Measurements from ENCODE around the gene STOX2.
A peak's percentile ranks its signal among the peaks of the same experiment; 100 is the strongest.

STOX2 gene

DNA sequence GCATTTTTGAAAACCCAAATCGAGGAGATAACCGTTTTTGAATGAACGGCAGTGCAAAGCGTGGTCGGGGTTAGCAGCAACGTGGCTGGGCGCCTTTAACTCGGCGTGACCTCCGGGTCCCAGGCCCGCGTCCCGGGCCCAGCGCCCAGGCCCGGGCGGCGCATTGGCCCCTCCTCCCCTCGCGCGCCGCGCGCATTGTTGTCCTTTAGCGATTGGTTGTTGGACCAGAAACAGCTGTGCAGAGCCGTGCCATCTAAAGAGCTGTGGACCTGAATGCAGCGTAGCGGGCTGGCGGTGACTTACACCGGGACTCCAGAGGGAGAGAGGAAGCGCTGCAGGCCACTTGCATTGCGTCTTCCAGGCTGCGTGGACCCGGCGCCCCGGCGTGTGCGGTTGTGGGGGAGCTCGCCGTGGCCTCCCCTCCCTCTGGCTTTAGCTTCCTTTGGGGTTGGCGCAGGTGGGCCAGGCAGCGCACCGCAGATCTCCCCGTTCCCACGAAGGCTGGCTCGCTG is at the start of gene STOX2:
TSS of gene STOX2 (plus strand) at position 227 of the 512 bp plus-strand sequence. CDS start 1,484 bp downstream, outside the sequence.
- DNase-seq: peak in 1 of 2 experiments; percentile 20

- no peak for DNase-seq
Measured at GRCh38 chr4:183855323-183856190, 49.5 kb upstream of the STOX2 start.

- no peak for DNase-seq
Measured at GRCh38 chr4:183857040-183857439, 48.1 kb upstream of the STOX2 start.

- no peak for DNase-seq
Measured at GRCh38 chr4:183858011-183858615, 47.0 kb upstream of the STOX2 start.

- no peak for DNase-seq
Measured at GRCh38 chr4:183860119-183860518, 45.0 kb upstream of the STOX2 start.

DNA sequence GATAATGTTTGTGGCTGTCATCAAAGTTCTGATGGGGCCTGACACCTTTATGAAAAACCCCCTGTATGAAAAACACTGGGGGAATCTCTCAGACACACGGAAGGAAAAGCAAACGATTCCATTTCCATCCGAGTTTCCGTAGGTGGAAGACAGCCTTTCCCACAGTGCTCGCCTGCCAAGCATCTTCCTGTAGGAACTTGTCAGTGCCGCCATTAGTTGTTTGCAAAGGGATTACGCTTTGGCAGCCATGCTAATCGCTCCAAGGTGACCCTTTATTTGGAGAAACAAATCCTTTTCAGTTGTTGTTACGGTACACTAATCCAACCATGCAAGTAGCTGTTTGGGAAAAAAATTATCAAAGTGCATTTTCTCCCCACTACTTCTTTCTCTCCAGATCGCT is 44.4 kb upstream of the STOX2 start:
- DNase-seq: no peak

- DNase-seq: no peak
Measured at GRCh38 chr4:183861426-183861825, 43.7 kb upstream of the STOX2 start.

DNA sequence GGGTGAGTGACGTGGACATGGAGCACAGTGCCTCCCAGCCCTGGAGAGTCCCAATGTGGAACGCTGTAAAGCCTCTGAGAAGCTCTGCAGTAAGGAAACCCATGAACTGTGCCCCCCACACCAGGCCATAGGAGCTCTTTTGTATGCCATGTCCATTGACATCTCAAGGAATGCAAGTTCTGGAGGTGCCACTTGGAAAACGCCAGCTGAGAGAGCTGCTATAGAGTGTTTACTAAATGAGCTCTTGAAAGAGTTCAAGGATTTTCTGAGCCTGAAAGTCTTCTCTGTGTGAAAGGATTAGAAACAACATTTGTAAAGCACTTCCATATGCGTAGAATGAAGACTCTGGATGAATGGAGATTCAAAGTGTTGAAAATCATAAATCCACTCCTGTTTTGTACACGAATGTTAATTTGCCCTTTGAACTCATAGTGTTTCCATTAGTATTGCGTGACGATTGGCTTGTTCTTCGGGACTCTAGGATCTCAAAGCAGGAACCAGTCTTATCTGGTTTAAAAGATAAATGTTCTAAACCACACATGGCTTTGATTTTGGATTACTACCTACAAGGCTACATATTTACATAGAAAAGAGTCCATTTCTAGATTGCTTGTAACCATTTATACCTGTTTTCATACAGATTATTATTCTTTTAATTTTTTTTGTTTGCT is 41.8 kb upstream of the STOX2 start:
- no peak for DNase-seq

DNA sequence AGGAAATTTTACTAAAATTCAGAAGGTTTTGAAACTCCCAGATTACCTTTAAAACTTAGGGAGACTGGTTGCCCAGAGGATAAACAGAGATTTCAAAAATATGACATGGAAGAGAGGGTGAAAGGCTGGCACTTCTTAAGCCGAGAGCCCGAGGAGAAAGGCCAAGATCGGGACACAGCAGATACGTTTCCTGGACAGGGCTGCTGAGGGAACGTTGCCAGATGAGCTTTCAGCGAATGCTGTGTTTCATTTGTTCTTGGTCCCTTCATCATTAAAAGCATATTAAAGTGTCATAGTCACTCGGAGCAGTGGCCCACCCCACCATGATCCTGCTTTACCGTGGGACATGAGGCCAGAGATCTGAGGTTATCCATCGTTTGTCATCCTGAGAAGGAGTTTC is 37.9 kb upstream of the STOX2 start:
- DNase-seq: no peak

DNA sequence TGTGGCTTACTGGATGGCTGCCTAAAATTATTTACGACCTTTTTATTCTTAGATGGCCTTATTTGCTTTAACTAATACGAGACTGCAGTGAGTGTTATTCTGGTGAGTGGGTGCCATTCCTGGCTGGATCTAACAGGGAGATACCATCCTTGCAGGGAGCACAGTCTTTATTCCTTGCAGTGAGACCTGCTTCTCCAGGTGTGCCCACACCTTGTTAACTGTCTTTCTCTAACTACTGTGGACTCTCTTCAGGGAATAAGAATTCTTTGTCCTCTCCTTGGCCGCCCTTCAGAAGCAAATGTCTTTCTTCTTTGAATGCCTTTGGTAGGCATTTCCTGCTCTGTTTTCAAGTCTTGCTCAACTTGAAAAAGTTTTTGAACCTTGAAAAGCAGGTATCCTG is 34.1 kb upstream of the STOX2 start:
- no peak for DNase-seq

DNA sequence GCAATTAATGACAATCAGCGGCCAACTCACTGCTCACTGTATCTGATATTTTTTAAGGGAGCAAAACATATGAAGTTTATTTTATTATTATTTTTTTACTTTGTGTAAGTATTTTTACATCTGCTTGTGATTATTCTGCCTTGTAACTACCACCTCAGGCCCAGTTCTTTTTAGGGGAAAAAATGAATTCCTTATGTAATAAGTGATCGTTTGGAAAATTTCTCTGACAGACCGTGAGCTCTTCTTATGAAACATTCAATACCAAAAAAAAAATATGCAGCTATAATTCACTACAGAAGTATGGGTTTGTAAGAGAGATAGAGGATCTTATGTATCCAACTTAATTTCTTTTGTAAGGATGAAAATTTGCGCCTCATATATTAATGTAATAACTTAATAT is 33.5 kb upstream of the STOX2 start:
- no peak for DNase-seq

GRCh38 chr4:183872531-183872930 is 32.6 kb upstream of the STOX2 start:
- DNase-seq: no peak

DNA sequence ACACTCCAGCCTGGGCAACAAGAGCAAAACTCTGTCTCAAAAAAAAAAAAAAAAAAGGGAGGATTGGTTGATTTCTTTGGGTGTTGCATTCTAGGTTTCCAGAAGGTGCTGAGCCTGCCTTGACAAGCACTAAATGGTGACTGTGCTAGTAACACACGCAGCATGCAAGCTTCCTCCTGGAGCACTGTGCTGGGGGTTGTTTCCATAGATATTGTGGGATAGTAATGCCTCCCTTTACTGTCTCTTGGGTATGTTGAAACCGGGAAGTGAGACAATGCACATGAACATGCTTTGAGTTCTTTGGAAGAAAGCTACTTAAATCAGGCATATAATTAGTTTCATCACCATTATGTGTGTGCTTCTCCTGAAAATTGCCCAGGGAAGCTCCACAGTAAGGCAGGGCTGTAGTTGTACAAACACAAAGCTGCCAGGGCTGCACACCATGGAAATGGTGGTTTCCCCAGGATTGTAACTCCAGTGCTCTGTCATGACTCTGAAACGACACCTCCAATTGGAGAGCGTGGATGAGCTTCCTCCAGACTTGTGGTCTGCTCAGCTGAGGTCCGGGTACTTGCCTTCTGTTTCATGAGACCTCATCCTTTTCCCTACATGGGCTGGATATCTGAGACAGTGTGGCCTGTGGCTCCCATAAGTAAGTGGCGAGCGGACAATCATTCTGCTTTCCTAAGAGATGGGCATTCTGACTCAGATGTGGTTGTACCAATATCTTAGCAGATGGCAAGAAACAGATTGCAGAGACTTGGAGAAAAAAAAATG is 31.5 kb upstream of the STOX2 start:
- DNase-seq: no peak

DNA sequence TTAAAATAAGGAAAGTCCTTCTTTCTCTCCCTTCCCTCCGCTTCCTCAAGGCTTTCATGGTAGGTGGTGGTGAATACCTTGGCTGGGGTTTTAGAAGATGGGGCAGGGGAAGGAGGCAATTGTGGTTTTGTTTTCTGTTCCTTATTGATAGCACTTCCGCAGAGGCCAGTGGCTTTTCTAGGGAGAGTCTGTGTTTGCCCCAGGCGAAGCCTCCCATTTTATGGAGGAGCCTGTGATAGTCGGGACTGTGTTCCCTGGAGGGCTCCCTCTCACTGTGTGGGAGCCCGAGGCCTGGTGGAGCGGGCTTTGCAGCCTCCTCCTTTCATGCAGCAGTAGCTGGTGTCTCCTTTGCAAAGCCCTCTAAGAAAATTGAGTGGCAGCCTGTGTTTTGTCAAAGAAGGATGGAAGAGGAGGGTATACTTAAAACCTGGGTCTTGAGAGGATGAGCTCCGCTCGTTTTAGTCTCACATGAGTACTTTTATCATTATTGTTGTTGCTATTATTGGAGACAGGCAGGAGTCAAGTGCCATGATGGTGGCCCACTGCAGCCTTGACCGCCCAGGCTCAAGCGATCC is 29.8 kb upstream of the STOX2 start:
- DNase-seq: no peak

DNA sequence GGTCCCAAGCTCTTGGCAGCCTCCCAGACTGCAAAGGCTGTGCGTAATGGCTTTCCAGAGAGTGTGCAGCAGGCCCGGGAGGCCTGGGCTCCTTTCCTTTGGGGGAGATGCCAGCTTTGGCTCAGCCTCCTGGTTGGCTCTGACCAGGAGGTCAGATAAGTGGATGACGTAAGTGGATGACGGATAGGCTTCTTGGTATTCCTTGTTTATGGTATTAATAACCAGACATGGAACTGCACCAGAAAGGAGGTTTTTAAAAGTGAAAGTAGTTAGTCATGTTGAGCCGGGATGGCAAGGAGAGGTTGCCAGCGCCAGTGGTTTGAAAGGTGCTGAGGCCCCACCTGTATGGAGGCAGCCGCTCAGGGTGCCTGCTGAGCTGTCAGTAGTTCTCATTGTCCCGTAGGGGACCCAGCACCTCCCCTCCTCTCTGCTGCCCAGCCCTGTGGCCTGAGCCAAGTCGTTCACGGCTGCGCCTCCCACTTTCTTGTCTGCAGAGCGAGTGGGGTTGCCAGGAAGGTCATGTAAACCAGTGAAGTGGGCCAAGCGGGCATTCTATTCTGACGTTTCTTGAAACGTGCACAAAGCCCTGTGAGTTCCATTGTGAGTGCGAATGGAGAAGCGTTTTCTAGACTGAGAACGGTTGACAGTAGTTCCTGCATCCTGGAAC is 28.7 kb upstream of the STOX2 start:
- DNase-seq: no peak

DNA sequence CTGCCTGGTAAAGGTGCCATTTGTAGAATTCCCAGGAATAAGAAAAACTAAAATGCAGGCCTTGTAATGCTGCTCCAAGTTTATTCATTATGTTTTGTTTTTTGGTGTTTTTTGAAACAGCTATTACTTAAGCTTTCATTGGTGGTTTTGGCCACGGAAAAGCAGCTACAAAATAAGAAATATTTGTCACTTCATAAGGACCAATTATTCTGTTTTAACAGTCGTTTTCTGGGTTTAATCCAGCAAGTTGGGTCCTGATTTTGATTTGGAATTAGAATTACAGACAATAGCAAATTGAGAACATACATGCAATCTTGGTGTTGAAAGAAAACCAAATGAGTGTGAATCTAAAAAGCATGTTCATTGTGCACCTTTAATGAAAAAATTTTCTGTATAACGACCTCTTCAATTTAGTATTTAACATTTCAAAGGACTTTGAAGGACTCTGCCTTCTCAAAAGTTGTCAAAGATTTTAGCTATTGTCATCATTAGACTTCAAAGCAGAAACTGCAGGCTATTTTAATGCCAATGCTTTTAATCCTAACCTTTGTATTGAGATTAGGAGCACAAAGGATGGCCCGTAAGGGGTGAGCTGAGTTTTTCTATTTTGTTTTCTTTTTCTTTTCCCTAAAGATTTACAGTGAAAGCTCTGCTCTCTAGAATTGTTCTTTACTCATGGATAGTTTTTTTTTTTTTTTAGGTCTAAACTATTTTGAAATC is 26.7 kb upstream of the STOX2 start:
- DNase-seq: no peak

GRCh38 chr4:183885205-183885720 is 19.8 kb upstream of the STOX2 start:
- DNase-seq: no peak

DNA sequence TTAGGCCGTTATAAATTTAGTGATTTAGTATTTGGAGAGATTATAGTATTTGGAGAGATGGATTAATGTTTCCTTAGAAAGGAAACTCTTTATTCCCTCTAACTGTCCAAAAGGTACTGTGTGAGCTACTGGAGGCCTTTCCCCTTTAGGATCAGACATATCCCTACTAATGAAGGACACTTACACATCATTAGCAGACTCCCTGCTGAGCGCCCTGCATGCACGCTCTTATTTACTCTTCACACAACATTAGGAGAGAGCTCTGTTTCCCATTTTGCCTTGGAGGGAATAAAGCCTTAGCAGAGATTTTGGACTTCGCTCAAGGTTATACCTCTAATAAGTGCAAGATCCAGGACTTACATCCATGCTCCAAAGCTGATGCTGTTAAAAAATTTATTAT is 17.8 kb upstream of the STOX2 start:
- DNase-seq: no peak

- no peak for DNase-seq
Measured at GRCh38 chr4:183888564-183888963, 16.5 kb upstream of the STOX2 start.

DNA sequence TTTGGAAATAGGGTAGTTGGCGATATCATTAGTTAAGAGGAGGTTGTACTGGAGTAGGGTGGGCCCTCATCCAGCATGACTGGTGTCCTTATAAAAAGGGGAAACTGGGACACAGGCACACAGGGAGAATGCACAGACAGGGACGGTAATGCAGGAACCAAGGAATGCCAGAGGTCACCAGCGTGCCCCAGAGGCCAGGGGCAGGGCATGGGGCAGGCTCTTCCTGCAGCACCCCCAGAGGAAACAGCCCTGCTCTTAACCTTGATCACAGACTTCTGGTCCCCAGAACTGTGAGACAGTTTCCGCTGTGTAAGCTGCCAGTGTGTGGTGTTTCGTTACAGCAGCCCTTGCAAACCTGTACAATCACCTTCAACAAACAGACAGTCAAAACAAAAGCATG is 15.9 kb upstream of the STOX2 start:
- no peak for DNase-seq

DNA sequence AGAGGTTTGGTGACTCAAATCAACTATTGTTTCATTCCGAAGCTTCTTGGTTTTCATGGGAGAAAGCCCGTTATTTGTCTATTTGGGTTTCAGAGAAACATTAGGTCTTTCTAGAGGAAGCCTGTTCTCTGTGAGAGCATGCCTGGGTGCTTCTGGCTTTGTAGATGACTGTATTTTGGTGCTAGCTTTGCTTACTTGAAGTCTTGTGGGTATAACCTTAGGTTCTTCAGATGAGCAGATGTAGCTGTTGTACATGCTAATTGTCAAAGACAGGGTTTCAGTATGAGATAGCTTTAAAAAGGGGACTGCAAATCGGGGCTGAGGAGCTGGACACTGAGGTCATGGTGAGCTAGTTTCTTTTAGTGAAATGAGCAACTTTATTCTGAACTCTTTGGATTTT is 7.9 kb upstream of the STOX2 start:
- no peak for DNase-seq
